GM18508 (cell line): ENCODE results near the gene MID2.
"Not testable (repeated sequence)": the region's sequence is repeated elsewhere in the genome, so short reads cannot be mapped to it uniquely, and the experiment has no call there.

Source experiments
- ATAC-seq: cut with Tn5 transposase; IDR thresholded peaks from one replicate; pipeline ENCODE4 v1.9.1; 2021; ENCODE audit warnings: moderate number of reproducible peaks; ENCODE audit not compliant: insufficient read depth, unreplicated experiment

The MID2 gene

GRCh38 chrX:107825698-107826237, at the start of gene MID2:
Gene MID2, plus strand, starts transcription at chrX:107825866. Its CDS starts 561 bp downstream, at chrX:107826427.
- ATAC-seq, result no peak

- ATAC-seq, result peak; percentile 72
Measured at GRCh38 chrX:107776649-107777535, 48.8 kb upstream of the MID2 start.

GRCh38 chrX:107777536-107777832, 48.2 kb upstream of the MID2 start, which contains the start of gene NCBP2L:
Gene NCBP2L, plus strand, starts transcription at chrX:107777733. Its CDS starts 16,488 bp downstream, at chrX:107794221.
- ATAC-seq, result no peak

DNA sequence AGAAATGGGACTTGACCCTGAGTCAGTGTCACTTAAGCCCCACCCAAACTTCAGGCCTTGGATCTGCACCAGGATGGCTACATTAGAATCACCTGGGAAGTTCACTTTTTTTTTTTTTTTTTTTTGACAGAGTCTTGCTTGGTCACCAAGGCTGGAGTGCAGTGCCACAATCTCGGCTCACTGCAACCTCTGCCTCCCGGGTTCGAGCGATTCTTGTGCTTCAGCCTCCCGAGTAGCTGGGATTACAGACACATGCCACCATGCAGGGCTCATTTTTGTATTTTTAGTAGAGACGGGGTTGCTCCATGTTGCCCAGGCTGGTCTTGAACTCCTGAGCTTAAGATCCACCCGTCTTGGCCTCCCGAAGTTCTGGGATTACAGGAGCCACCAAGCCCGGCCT, 45.1 kb upstream of the MID2 start:
- no peak for ATAC-seq

GRCh38 chrX:107787827-107788226, 37.8 kb upstream of the MID2 start:
- no peak for ATAC-seq

- ATAC-seq, result no peak
Measured at GRCh38 chrX:107804427-107804826, 21.2 kb upstream of the MID2 start.

DNA sequence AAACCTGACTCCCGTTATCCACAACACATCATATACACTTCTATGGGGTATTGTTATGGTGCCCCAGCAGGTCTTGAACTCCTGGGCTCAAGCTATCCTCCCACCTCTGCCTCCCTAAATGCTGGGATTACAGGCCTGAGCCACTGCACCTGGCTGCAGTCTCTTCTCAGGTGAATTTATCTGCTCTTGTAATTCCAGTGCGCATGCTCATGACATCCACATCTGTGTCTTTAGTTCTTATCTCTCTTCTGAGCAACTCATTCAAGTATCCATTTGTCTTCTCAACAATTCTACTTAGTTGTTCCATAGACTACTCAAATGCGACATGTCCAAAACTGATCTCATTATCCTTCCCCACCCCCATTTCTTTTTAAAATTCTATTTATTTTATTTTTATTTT, 20.5 kb upstream of the MID2 start:
- no peak for ATAC-seq

DNA sequence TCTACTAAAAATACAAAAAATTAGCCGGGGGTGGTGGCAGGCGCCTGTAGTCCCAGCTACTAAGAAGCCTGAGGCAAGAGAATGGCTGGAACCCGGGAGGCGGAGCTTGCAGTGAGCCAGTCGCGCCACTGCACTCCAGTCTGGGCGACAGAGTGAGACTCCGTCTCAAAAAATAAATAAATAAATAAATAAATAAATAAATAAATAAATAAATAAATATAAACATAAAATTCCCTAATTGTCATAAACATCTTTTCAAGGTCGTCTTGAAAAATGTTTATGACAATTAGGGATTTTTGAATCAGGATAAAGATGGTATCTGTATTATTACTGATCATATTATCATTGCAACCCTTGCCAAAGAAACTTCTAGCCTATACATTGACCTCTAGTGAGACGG, 15.6 kb upstream of the MID2 start:
- not testable (repeated sequence) for ATAC-seq

- no peak for ATAC-seq
Measured at GRCh38 chrX:107818900-107819521, 6.7 kb upstream of the MID2 start.

- ATAC-seq, result no peak
Measured at GRCh38 chrX:107823042-107823441, 2.6 kb upstream of the MID2 start.

- no peak for ATAC-seq
Measured at GRCh38 chrX:107823456-107823855, 2.2 kb upstream of the MID2 start.

GRCh38 chrX:107826238-107827029, 768 bp downstream of the MID2 start:
- no peak for ATAC-seq

- no peak for ATAC-seq
Measured at GRCh38 chrX:107827030-107827831, 1.6 kb downstream of the MID2 start.

GRCh38 chrX:107827852-107828251, 2.2 kb downstream of the MID2 start:
- ATAC-seq, result no peak

DNA sequence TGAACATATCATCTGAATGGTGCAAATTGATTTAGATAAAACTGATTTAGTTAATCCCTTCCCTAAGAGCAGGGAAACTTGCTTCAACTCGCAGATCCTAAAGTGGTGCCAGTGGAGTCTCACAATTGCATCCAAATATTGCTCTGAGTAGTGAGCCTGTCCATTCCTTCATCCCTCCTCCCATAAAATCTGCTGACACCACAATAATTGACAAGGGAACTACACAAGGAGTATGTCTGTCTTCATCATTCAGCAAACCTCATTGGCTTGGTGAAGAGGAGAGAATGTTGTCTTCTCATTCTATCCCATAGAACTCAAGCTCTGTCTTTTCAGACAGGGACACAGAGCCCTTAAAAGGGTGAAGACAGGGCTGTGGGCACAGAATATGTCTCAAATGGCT, 4.2 kb downstream of the MID2 start:
- ATAC-seq, result no peak

- no peak for ATAC-seq
Measured at GRCh38 chrX:107831071-107831730, 5.5 kb downstream of the MID2 start.

DNA sequence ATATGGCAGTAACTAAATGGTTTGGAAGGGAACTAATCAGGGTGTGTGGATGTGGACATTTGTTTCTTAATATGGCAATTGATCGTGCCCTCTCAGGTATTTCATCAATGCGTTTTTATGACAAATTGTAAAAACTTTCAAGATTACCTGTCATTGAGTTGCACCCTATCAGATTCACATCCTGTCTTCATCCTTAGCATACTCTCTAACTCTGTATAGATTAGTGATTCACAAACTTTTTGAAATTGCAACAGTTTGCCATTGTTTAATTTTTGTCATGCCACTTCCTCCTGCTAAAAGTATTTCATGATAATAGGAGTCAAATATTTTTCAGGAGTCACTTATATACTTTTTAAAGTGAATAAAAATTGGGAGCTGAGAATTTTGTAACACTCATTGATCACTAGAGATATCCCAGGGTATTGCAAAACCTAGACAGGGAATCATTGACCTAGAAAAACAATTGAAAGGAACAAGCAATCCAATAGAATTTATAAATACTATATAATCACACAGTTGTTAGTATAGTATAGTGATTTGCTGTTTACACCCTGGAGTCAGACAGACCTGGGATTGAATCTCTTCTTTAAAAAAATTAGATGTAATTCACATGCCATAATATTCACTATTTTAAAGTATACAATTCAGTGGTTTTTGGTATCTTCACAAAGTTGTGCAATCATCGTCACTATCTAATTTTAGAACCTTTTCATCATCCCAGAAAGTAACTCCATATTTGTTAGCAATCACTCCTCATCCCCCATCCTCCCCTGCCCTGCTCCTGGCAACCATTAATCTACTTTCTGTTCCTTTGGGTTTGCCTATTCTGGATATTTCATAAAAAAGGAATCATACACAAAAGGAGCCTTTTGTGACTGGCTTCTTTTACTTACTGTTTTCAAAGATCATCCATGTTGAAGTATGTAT, 8.9 kb downstream of the MID2 start:
- no peak for ATAC-seq

DNA sequence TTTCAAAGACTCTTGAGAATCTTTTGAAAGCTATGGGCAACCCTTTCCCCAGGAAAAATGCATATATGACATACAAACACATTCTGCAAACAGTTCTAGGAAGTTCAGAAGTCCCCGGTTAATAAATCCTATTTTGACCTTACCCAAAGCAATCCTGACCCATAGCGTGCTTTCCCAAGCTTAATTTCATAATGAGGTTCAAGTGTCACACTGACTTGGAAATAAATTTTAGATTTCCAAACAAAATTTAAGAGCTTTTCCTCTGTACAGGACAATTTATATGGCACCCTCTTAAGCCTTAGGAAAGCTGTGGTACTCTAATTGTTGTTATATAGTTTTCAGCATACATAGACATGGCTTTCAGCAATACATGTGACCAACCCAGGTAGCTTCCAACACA, 11.3 kb downstream of the MID2 start:
- ATAC-seq, result no peak
